CD8-positive, alpha-beta memory T cell (primary cell): ENCODE data around the gene CFAP74. TPM values are rescaled to one million over a fixed set of nuclear protein-coding genes. Genes with fewer than 3 reads are reported as not detected.

Experiments used
- CTCF ChIA-PET: fragments of 350-600 bp; sonication (Branson Sonifier 250); formaldehyde crosslinking; loops from one replicate; lab custom pipeline; 2021; ENCODE audit warnings: antibody characterized with exemption; lab: Charles Lee
- POLR2A ChIA-PET: fragments of 350-600 bp; sonication (Branson Sonifier 250); formaldehyde crosslinking; loops from one replicate; lab custom pipeline; 2021; ENCODE audit warnings: antibody characterized with exemption; lab: Charles Lee
- DNase-seq, 5 donors: peaks; one replicate each; pipeline versions ENCODE4 v3.0.0 to v3.0.0-alpha.2; 2020 to 2022; ENCODE audit warnings: mixed read lengths in 1 of 5
- H3K27ac ChIP-seq: one replicate; pipeline ENCODE4 v1.7.0; 2013; ENCODE audit warnings: low read depth, mild to moderate bottlenecking, low read length, moderate library complexity
- H3K27me3 ChIP-seq: 2 replicates; pipeline ENCODE4 v1.7.0; 2013; ENCODE audit warnings: low read length, mild to moderate bottlenecking; ENCODE audit not compliant: insufficient read depth, poor library complexity, severe bottlenecking
- H3K36me3 ChIP-seq: 2 replicates; pipeline ENCODE4 v1.7.0; 2013; ENCODE audit warnings: mild to moderate bottlenecking, low read length, moderate library complexity; ENCODE audit not compliant: insufficient read depth
- H3K4me1 ChIP-seq: 2 replicates; pipeline ENCODE4 v1.7.0; 2013; ENCODE audit warnings: mild to moderate bottlenecking, low read length, moderate library complexity; ENCODE audit not compliant: insufficient read depth
- H3K4me3 ChIP-seq: 2 replicates; pipeline ENCODE4 v1.7.0; 2013; ENCODE audit warnings: mild to moderate bottlenecking, low read length
- H3K9me3 ChIP-seq: 2 replicates; pipeline ENCODE4 v1.7.0; 2013; ENCODE audit warnings: mild to moderate bottlenecking, low read length
- H3K27ac Mint-ChIP-seq, 8 donors: one replicate each; pipeline ENCODE4 v1.8.0; 2020 to 2021; ENCODE audit warnings: mixed read lengths in 8 of 8, mild to moderate bottlenecking in 6 of 8, inconsistent platforms in 3 of 8, moderate library complexity in 3 of 8
- H3K27me3 Mint-ChIP-seq, 2 donors: one replicate each; pipeline ENCODE4 v1.8.0; 2020 to 2021; ENCODE audit warnings: mixed read lengths in 2 of 2, mild to moderate bottlenecking in 1 of 2, moderate library complexity in 1 of 2
- H3K36me3 Mint-ChIP-seq, 3 donors: one replicate each; pipeline ENCODE4 v1.8.0; 2020 to 2021; ENCODE audit warnings: mixed read lengths in 3 of 3, inconsistent platforms in 1 of 3, mild to moderate bottlenecking in 1 of 3
- H3K4me1 Mint-ChIP-seq, 3 donors: one replicate each; pipeline ENCODE4 v1.8.0; 2020 to 2021; ENCODE audit warnings: mixed read lengths in 3 of 3, inconsistent platforms in 1 of 3, mild to moderate bottlenecking in 1 of 3
- H3K4me3 Mint-ChIP-seq, 7 donors: one replicate each; pipeline ENCODE4 v1.8.0; 2020 to 2021; ENCODE audit warnings: mixed read lengths in 7 of 7, mild to moderate bottlenecking in 6 of 7, moderate library complexity in 4 of 7, inconsistent platforms in 2 of 7
- H3K9me3 Mint-ChIP-seq, 5 donors: one replicate each; pipeline ENCODE4 v1.8.0; 2020 to 2022; ENCODE audit warnings: mixed read lengths in 5 of 5, mild to moderate bottlenecking in 3 of 5, moderate library complexity in 2 of 5, inconsistent platforms in 1 of 5
- polyA plus RNA-seq: library from polyadenylated mRNA; unstranded; fragments of 300-500 nt; fragmentation: Illumina TruSeq; gene quantifications from one replicate; pipeline ENCODE4 v1.2.3, GENCODE V29; 2021
- total RNA-seq, 2 experiments: library from RNA; stranded (reverse); gene quantifications; one replicate each; pipeline ENCODE4 v1.2.3, GENCODE V29; 2021

CFAP74 gene
- total and polyA plus RNA-seq, 3 experiments from 2014 or later: not detected

- Histone ChIP-seq H3K36me3 (no peaks in the 10 kb centered on the region), H3K4me1 (peaks cover 18% of the 10 kb centered on the region), H3K27ac (no peak overlapping the region), H3K4me3 (no peak overlapping the region), H3K27me3 (no peaks in the 10 kb centered on the region), H3K9me3 (no peaks in the 10 kb centered on the region)
- H3K9me3 Mint-ChIP-seq: no peaks in the 10 kb centered on the region
- no peaks in the 10 kb centered on the region for H3K36me3 Mint-ChIP-seq
- H3K27me3 Mint-ChIP-seq: peaks cover 0 to 5% of the 10 kb centered on the region in 2 donors
- H3K4me3 Mint-ChIP-seq: no peak overlapping the region
- H3K4me1 Mint-ChIP-seq: peaks cover 0 to 8% (median 3%) of the 10 kb centered on the region in 3 donors
- CTCF ChIA-PET: interaction anchor here (1.3 kb wide), 1 partner anchor 10 kb away, joined by 3 read pairs; no protein-coding TSS in a partner anchor
- POLR2A ChIA-PET: no interaction called here
- no peak for DNase-seq
- no peak overlapping the region for H3K27ac Mint-ChIP-seq
Observed at GRCh38 chr1:1915911-1916840, 87.4 kb downstream of the CFAP74 start.

- no peak within 1 kb of the TSS for H3K4me3 ChIP-seq
- H3K27ac ChIP-seq: no peak within 1 kb of the TSS
- no peaks in the 10 kb centered on the region for H3K27me3 ChIP-seq
- H3K4me1 ChIP-seq: peaks cover 18% of the 10 kb centered on the region
- CTCF ChIA-PET: interaction anchor here (1.0 to 1.3 kb wide), 2 partner anchors 9 to 130 kb away, joined by 3 read pairs; no protein-coding TSS in a partner anchor
- POLR2A ChIA-PET: no interaction called here
- H3K36me3 Mint-ChIP-seq: no peaks in the 10 kb centered on the region
- DNase-seq: no peak
- no peaks in the 10 kb centered on the region for H3K9me3 ChIP-seq
- H3K9me3 Mint-ChIP-seq: no peaks in the 10 kb centered on the region
- no peaks in the 10 kb centered on the region for H3K36me3 ChIP-seq
- H3K27me3 Mint-ChIP-seq: peaks cover 0 to 5% of the 10 kb centered on the region in 2 donors
- H3K4me3 Mint-ChIP-seq: no peak within 1 kb of the TSS
- H3K4me1 Mint-ChIP-seq: peaks cover 3 to 11% (median 7%) of the 10 kb centered on the region in 3 donors
- H3K27ac Mint-ChIP-seq: no peak within 1 kb of the TSS
Observed at GRCh38 chr1:1914971-1915692, 88.5 kb downstream of the CFAP74 start, which contains the start of gene CALML6. CALML6 (plus strand) TSS chr1:1915260; CDS start chr1:1915281, 21 bp downstream.

- Histone ChIP-seq H3K27ac (no peak overlapping the region), H3K4me1 (peaks cover 16% of the 10 kb centered on the region), H3K27me3 (no peaks in the 10 kb centered on the region), H3K4me3 (no peak overlapping the region), H3K9me3 (no peaks in the 10 kb centered on the region), H3K36me3 (no peaks in the 10 kb centered on the region)
- peaks cover 0 to 5% of the 10 kb centered on the region in 2 donors for H3K27me3 Mint-ChIP-seq
- H3K36me3 Mint-ChIP-seq: no peaks in the 10 kb centered on the region
- ChIA-PET POLR2A (no interaction called here), CTCF (interaction anchor here (1.0 kb wide), 1 partner anchor 130 kb away, joined by 3 read pairs; no protein-coding TSS in a partner anchor)
- peak overlapping the region in 1 of 8 donors; percentile 51 for H3K27ac Mint-ChIP-seq
- peak in 1 of 5 donors; percentile 45 for DNase-seq
- no peaks in the 10 kb centered on the region for H3K9me3 Mint-ChIP-seq
- peaks cover 8 to 14% (median 10%) of the 10 kb centered on the region in 3 donors for H3K4me1 Mint-ChIP-seq
- no peak overlapping the region for H3K4me3 Mint-ChIP-seq
Observed at GRCh38 chr1:1914101-1914970, 89.2 kb downstream of the CFAP74 start.

- CTCF ChIA-PET: no interaction called here
- POLR2A ChIA-PET: no interaction called here
- peaks cover 9 to 14% (median 10%) of the 10 kb centered on the region in 3 donors for H3K4me1 Mint-ChIP-seq
Observed at GRCh38 chr1:1911350-1912041, 92.1 kb downstream of the CFAP74 start.

GRCh38 chr1:1910651-1911331 lies 92.8 kb downstream of the CFAP74 start:
- Mint-ChIP-seq H3K27ac (peak overlapping the region in 2 of 8 donors; percentile 75 to 93), H3K9me3 (no peaks in the 10 kb centered on the region), H3K4me3 (peak overlapping the region in 5 of 7 donors; percentile 3 to 96 (median 85)), H3K4me1 (peaks cover 14 to 20% (median 14%) of the 10 kb centered on the region in 3 donors), H3K36me3 (no peaks in the 10 kb centered on the region), H3K27me3 (peaks cover 0 to 5% of the 10 kb centered on the region in 2 donors)
- H3K36me3 ChIP-seq: no peaks in the 10 kb centered on the region
- no peak overlapping the region for H3K4me3 ChIP-seq
- CTCF ChIA-PET: no interaction called here
- peaks cover 11% of the 10 kb centered on the region for H3K4me1 ChIP-seq
- POLR2A ChIA-PET: no interaction called here
- H3K9me3 ChIP-seq: no peaks in the 10 kb centered on the region
- H3K27me3 ChIP-seq: no peaks in the 10 kb centered on the region
- no peak overlapping the region for H3K27ac ChIP-seq
- DNase-seq: no peak

More at GRCh38 chr1:1911350-1912041, 92.1 kb downstream of the CFAP74 start:
- no peaks in the 10 kb centered on the region for H3K27me3 ChIP-seq
- H3K9me3 ChIP-seq: no peaks in the 10 kb centered on the region
- no peak overlapping the region for H3K27ac ChIP-seq
- no peak overlapping the region for H3K4me3 ChIP-seq
- H3K4me1 ChIP-seq: peaks cover 11% of the 10 kb centered on the region
- Mint-ChIP-seq H3K9me3 (no peaks in the 10 kb centered on the region), H3K27me3 (peaks cover 0 to 5% of the 10 kb centered on the region in 2 donors), H3K27ac (peak overlapping the region in 4 of 8 donors; percentile 29 to 75 (median 51)), H3K4me3 (peak overlapping the region in 4 of 7 donors; percentile 20 to 82 (median 52)), H3K36me3 (no peaks in the 10 kb centered on the region)
- H3K36me3 ChIP-seq: no peaks in the 10 kb centered on the region
- no peak for DNase-seq

- H3K4me1 Mint-ChIP-seq: peaks cover 14 to 20% (median 14%) of the 10 kb centered on the region in 3 donors
- ChIA-PET POLR2A (interaction anchor here (0.6 to 2.4 kb wide), 4 partner anchors 18 to 503 kb away, joined by 3 to 12 read pairs (median 8); partner anchors contain the start of genes CDK11A, MIB2 and PEX10), CTCF (interaction anchor here (0.9 to 3.4 kb wide), 3 partner anchors 11 to 130 kb away, joined by 3 to 18 read pairs (median 13); no protein-coding TSS in a partner anchor)
- H3K4me1 ChIP-seq: peaks cover 11% of the 10 kb centered on the region
- peak overlapping the region; percentile 43 for H3K27ac ChIP-seq
- peaks cover under 1 to 5% of the 10 kb centered on the region in 2 donors for H3K27me3 Mint-ChIP-seq
- H3K4me3 ChIP-seq: peak overlapping the region; percentile 50
- no peaks in the 10 kb centered on the region for H3K27me3 ChIP-seq
- no peaks in the 10 kb centered on the region for H3K36me3 Mint-ChIP-seq
- H3K4me3 Mint-ChIP-seq: peak overlapping the region; percentile 84 to 96 (median 85)
- peak overlapping the region; percentile 48 to 97 (median 94) for H3K27ac Mint-ChIP-seq
- no peaks in the 10 kb centered on the region for H3K36me3 ChIP-seq
- DNase-seq: peak in 1 of 5 donors; percentile 39
- no peaks in the 10 kb centered on the region for H3K9me3 ChIP-seq
- no peaks in the 10 kb centered on the region for H3K9me3 Mint-ChIP-seq
Observed at GRCh38 chr1:1910033-1910465, 93.5 kb downstream of the CFAP74 start.
